HepG2 (cell line): ENCODE data around the gene SLC44A4. TPM values are rescaled to one million over a fixed set of nuclear protein-coding genes. Genes with fewer than 3 reads are reported as not detected.

Experiments used
- ATAC-seq: fragments of 200-7000 bp; cut with Tn5 transposase; 3 replicates; pipeline ENCODE4 v1.9.1; 2020; ENCODE audit warnings: mild to moderate bottlenecking, moderate library complexity
- BruUV-seq: library from RNA; stranded (reverse); fragments of 400-500 nt; replicated peaks from 2 replicates; lab custom pipeline; 2021; lab: Mats Ljungman, UMichigan
- CTCF ChIA-PET: fragments of 300-600 bp; formaldehyde crosslinking; extraction: SDS; loops from one replicate; lab custom pipeline; 2021; ENCODE audit warnings: low total read pairs, inconsistent platforms, low intra/inter-chr PET ratio; lab: Yijun Ruan, JAX
- POLR2A ChIA-PET: fragments of 350-600 bp; sonication (Branson Sonifier 250); formaldehyde crosslinking; loops from one replicate; lab custom pipeline; 2020; ENCODE audit warnings: antibody characterized with exemption, inconsistent platforms; lab: Yijun Ruan, JAX
- DNase-seq: peaks from one replicate; pipeline ENCODE4 v3.0.0-alpha.2; 2015; ENCODE audit warnings: low spot score
- FAIRE-seq: peaks from 3 replicates; lab custom pipeline; 2011; peaks lifted over from hg19 to GRCh38; lab: Jason Lieb, UNC
- H2AFZ ChIP-seq: one replicate; pipeline ENCODE4 v1.6.1; 2011; ENCODE audit warnings: low read length, inconsistent platforms
- H3K27ac ChIP-seq: fragments of 300-600 bp; 3 replicates; pipeline ENCODE4 v1.8.0; 2011; ENCODE audit warnings: mixed run types, mild to moderate bottlenecking, mixed read lengths, low read length, inconsistent platforms; ENCODE audit not compliant: insufficient read depth; ENCODE audit errors: extremely low read length
- H3K27me3 ChIP-seq, 2 experiments: fragments of 200-600 bp in 1 of 2; 2 replicates in 1 of 2; 3 replicates in 1 of 2; pipeline versions ENCODE4 v1.6.0 to v1.8.0; 2011; ENCODE audit warnings: low read length in 2 of 2, mild to moderate bottlenecking in 2 of 2, moderate library complexity in 2 of 2, inconsistent platforms in 1 of 2; ENCODE audit not compliant: insufficient read depth in 2 of 2, control insufficient read depth in 1 of 2
- H3K36me3 ChIP-seq, 2 experiments: fragments of 200-600 bp in 1 of 2; replicated peaks in 1 of 2; 2 replicates in 1 of 2; 3 replicates in 1 of 2; pipeline versions ENCODE4 v1.5.1 to v1.8.0; 2011; ENCODE audit warnings: low read length in 2 of 2, inconsistent platforms in 1 of 2; ENCODE audit not compliant: insufficient read depth in 2 of 2, control insufficient read depth in 1 of 2
- H3K4me1 ChIP-seq: 2 replicates; pipeline ENCODE4 v1.5.1; 2012; ENCODE audit warnings: low read length, inconsistent platforms; ENCODE audit not compliant: insufficient read depth
- H3K4me2 ChIP-seq: 2 replicates; pipeline ENCODE4 v1.6.0; 2011; ENCODE audit warnings: low read depth, low read length, inconsistent platforms
- H3K4me3 ChIP-seq, 3 experiments: fragments of 200-600 bp in 1 of 3; sonication (generic), shearing (Covaris generic) in 1 of 3; replicated peaks in 1 of 3; 2 replicates each; pipeline ENCODE4 v1.5.1; 2011 to 2016; ENCODE audit warnings: low read length in 3 of 3, inconsistent platforms in 2 of 3, low read depth in 2 of 3, mild to moderate bottlenecking in 2 of 3, control low read depth in 1 of 3, mixed read lengths in 1 of 3; ENCODE audit not compliant: insufficient read depth in 1 of 3
- H3K79me2 ChIP-seq: one replicate; pipeline ENCODE4 v1.6.1; 2011; ENCODE audit warnings: low read length, inconsistent platforms; ENCODE audit not compliant: insufficient read depth
- H3K9ac ChIP-seq: 2 replicates; pipeline ENCODE4 v1.6.0; 2011; ENCODE audit warnings: mild to moderate bottlenecking, low read depth, low read length, inconsistent platforms; ENCODE audit not compliant: insufficient read depth
- H3K9me3 ChIP-seq: 2 replicates; pipeline ENCODE4 v1.5.1; 2012; ENCODE audit warnings: mild to moderate bottlenecking, low read length
- H4K20me1 ChIP-seq: 2 replicates; pipeline ENCODE4 v1.6.0; 2011; ENCODE audit warnings: inconsistent platforms, mild to moderate bottlenecking, low read length, moderate library complexity; ENCODE audit not compliant: insufficient read depth
- BHLHE40 ChIP-seq: IDR thresholded peaks from 2 replicates; pipeline ENCODE4 v1.6.1; 2011; ENCODE audit warnings: low read length, improper control_type of control experiment
- CAMTA2 ChIP-seq: sonication (generic); formaldehyde crosslinking; IDR thresholded peaks from 2 replicates; pipeline ENCODE4 v1.4.0; 2020; ENCODE audit warnings: mild to moderate bottlenecking, missing genetic modification reagents, borderline replicate concordance
- EED ChIP-seq: sonication (generic); formaldehyde crosslinking; IDR thresholded peaks from 2 replicates; pipeline ENCODE4 v1.5.0; 2020; ENCODE audit warnings: mild to moderate bottlenecking, missing genetic modification reagents
- FOSL2 ChIP-seq: sonication (generic); formaldehyde crosslinking; IDR thresholded peaks from 2 replicates; pipeline ENCODE4 v1.4.0; 2020; ENCODE audit warnings: missing genetic modification reagents
- GABPB1 ChIP-seq: IDR thresholded peaks from 2 replicates; pipeline ENCODE4 v1.6.1; 2016; ENCODE audit warnings: mild to moderate bottlenecking, missing genetic modification reagents, moderate library complexity, missing compliant biosample characterization
- KLF16 ChIP-seq, 2 experiments: sonication (generic) in 1 of 2; formaldehyde crosslinking in 1 of 2; IDR thresholded peaks; 2 replicates each; pipeline versions ENCODE4 v1.6.1 to v1.8.0; 2016 to 2023; ENCODE audit warnings: missing genetic modification reagents in 2 of 2, missing compliant biosample characterization in 1 of 2
- SALL1 ChIP-seq: sonication (generic); formaldehyde crosslinking; IDR thresholded peaks from 2 replicates; pipeline ENCODE4 v1.8.0; 2022; ENCODE audit warnings: mild to moderate bottlenecking, missing genetic modification reagents
- TBX2 ChIP-seq: sonication (generic); formaldehyde crosslinking; IDR thresholded peaks from 2 replicates; pipeline ENCODE4 v1.5.0; 2020; ENCODE audit warnings: missing genetic modification reagents, mild to moderate bottlenecking, borderline replicate concordance
- TSC22D2 ChIP-seq: sonication (generic); formaldehyde crosslinking; IDR thresholded peaks from 2 replicates; pipeline ENCODE4 v1.5.1; 2020; ENCODE audit warnings: missing genetic modification reagents, mild to moderate bottlenecking, borderline replicate concordance
- ZNF343 ChIP-seq: sonication (generic); formaldehyde crosslinking; IDR thresholded peaks from 2 replicates; pipeline ENCODE4 v1.4.0; 2020; ENCODE audit warnings: mild to moderate bottlenecking, missing genetic modification reagents
- ZNF552 ChIP-seq: sonication (generic); formaldehyde crosslinking; IDR thresholded peaks from 2 replicates; pipeline ENCODE4 v1.9.0; 2022; ENCODE audit warnings: missing genetic modification reagents, mild to moderate bottlenecking, borderline replicate concordance
- ZNF569 ChIP-seq: sonication (generic); formaldehyde crosslinking; IDR thresholded peaks from 2 replicates; pipeline ENCODE4 v1.5.0; 2020; ENCODE audit warnings: mild to moderate bottlenecking, missing genetic modification reagents, moderate library complexity, borderline replicate concordance
- ZNF775 ChIP-seq: sonication (generic); formaldehyde crosslinking; IDR thresholded peaks from 2 replicates; pipeline ENCODE4 v1.4.0; 2020; ENCODE audit warnings: missing genetic modification reagents, mild to moderate bottlenecking, moderate library complexity, borderline replicate concordance
- ZNF850 ChIP-seq: sonication (generic); formaldehyde crosslinking; conservative IDR thresholded peaks from 2 replicates; pipeline ENCODE4 v1.9.0; 2021; ENCODE audit warnings: mild to moderate bottlenecking, missing genetic modification reagents
- ZSCAN12 ChIP-seq: sonication (generic); formaldehyde crosslinking; IDR thresholded peaks from 2 replicates; pipeline ENCODE4 v1.9.0; 2021; ENCODE audit warnings: mild to moderate bottlenecking, missing genetic modification reagents
- ZSCAN31 ChIP-seq: sonication (generic); formaldehyde crosslinking; IDR thresholded peaks from 2 replicates; pipeline ENCODE4 v1.5.0; 2020; ENCODE audit warnings: low read depth, mild to moderate bottlenecking, missing genetic modification reagents
- WGBS: methylation state at CpG from one replicate; pipeline ENCODE4 v1.1.6; 2017; ENCODE audit warnings: low lambda C conversion rate; 5-methylcytosine and 5-hydroxymethylcytosine counted together
- in situ Hi-C: cut with HindIII; loops from 2 replicates; pipeline ENCODE4 v1.10.0; 2017; ENCODE audit warnings: low pct_unique_long_range_greater_than_20kb; ENCODE audit not compliant: extremely low pct_ligation_motif_present
- intact Hi-C: fragments of 100-400 bp; cut with micrococcal nuclease; formaldehyde crosslinking; loops from one replicate; pipeline ENCODE4 v1.10.0; 2022; ENCODE audit not compliant: unreplicated experiment
- polyA plus RNA-seq, 8 experiments: library from polyadenylated mRNA; depleted of rRNA in 3 of 8; stranded (reverse) in 7 of 8; unstranded in 1 of 8; fragments of >200 nt; fragmentation: Illumina TruSeq in 4 of 8; extraction: Trizol in 4 of 8; gene quantifications; 2 replicates each; pipeline versions ENCODE4 v1.2.1 to v1.2.3, GENCODE V29; 2011 to 2016; ENCODE audit warnings: low read depth in 4 of 8, missing spikeins in 1 of 8, mixed read lengths in 1 of 8; ENCODE audit not compliant: insufficient read depth in 1 of 8
- total RNA-seq, 5 experiments: library from RNA; depleted of rRNA; stranded (reverse); fragments of >200 nt; fragmentation: Illumina TruSeq; extraction: Trizol; gene quantifications; 2 replicates each; pipeline ENCODE4 v1.2.3, GENCODE V29; 2016; ENCODE audit warnings: low read depth in 1 of 5
- TF ChIP-seq, protein P1 (sequence below): sonication (generic); formaldehyde crosslinking; IDR thresholded peaks from 2 replicates; pipeline ENCODE4 v1.5.1; 2020; ENCODE audit warnings: missing genetic modification reagents, mild to moderate bottlenecking, borderline replicate concordance
- TF ChIP-seq, protein P2 (sequence below): IDR thresholded peaks from 2 replicates; pipeline ENCODE4 v1.6.1; 2016; ENCODE audit warnings: missing genetic modification reagents, missing compliant biosample characterization
- TF ChIP-seq, protein P3 (sequence below): sonication (generic); formaldehyde crosslinking; IDR thresholded peaks from 2 replicates; pipeline ENCODE4 v1.4.0; 2020; ENCODE audit warnings: missing genetic modification reagents

Gene SLC44A4
- total and polyA plus RNA-seq, 2 of the 13 experiments (the other 11 are each of a cell fraction or from before 2014, with no cell fraction given): 3.5 to 5.9 TPM

DNA sequence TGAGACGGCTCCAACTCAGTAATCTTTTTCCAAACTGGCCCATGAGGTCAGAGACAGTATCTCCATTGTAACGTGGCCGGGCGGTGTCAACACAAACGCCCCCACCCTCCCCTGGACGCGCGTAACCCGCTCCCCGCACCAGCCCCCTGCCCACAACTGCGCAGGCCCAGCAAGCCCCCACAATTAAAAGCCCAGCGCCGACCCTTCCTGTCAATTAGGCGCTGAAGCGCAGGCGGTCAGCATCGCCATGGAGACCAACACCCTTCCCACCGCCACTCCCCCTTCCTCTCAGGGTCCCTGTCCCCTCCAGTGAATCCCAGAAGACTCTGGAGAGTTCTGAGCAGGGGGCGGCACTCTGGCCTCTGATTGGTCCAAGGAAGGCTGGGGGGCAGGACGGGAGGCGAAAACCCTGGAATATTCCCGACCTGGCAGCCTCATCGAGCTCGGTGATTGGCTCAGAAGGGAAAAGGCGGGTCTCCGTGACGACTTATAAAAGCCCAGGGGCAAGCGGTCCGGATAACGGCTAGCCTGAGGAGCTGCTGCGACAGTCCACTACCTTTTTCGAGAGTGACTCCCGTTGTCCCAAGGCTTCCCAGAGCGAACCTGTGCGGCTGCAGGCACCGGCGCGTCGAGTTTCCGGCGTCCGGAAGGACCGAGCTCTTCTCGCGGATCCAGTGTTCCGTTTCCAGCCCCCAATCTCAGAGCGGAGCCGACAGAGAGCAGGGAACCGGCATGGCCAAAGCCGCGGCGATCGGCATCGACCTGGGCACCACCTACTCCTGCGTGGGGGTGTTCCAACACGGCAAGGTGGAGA is 63.6 kb downstream of the SLC44A4 start, which contains the start of the genes HSPA1A and HSPA1L:
HSPA1A (plus strand) TSS at position 519 of the 814 bp plus-strand sequence; CDS start at position 733, 214 bp downstream.
HSPA1L (minus strand) TSS at position 259 of the 814 bp plus-strand sequence. CDS start 3,311 bp downstream, outside the sequence.
- H3K27ac ChIP-seq: peak within 1 kb of the TSS; percentile 95
- DNase-seq: peak; percentile 95
- H3K4me3 ChIP-seq: peak within 1 kb of the TSS; percentile 54 to 71 (median 55)
- BruUV-seq: no TSS peak
- POLR2A ChIA-PET: interaction anchor here (0.8 to 3.6 kb wide), 33 partner anchors 9 to 274 kb away, joined by 3 to 102 read pairs (median 6); partner anchors contain the start of genes ABHD16A, APOM, BAG6 and C2
- in situ Hi-C loops (no loop called here), intact Hi-C loops (loop anchor here (2.0 kb wide), 1 partner anchor 20 kb away; the partner anchor contains the start of gene VARS1)
- peak; percentile 77 for FAIRE-seq
- CTCF ChIA-PET: no interaction called here
- H3K79me2 ChIP-seq: peaks cover 19% of the 10 kb centered on the region
- WGBS: 39% methylated on average over 39 of the region's 56 CpGs
- peak within 1 kb of the TSS; percentile 87 for H3K4me2 ChIP-seq
- no peaks in the 10 kb centered on the region for H3K9me3 ChIP-seq
- no peaks in the 10 kb centered on the region for H4K20me1 ChIP-seq
- no peaks in the 10 kb centered on the region for H3K27me3 ChIP-seq
- H3K9ac ChIP-seq: peak within 1 kb of the TSS; percentile 78
- no peaks in the 10 kb centered on the region for H3K36me3 ChIP-seq
- peak; percentile 64 for ATAC-seq
- no peak within 1 kb of the TSS for H2AFZ ChIP-seq
- peaks cover 35% of the 10 kb centered on the region for H3K4me1 ChIP-seq
- no peak for TF ChIP-seq ZNF850
- TF ChIP-seq, protein P1, sequence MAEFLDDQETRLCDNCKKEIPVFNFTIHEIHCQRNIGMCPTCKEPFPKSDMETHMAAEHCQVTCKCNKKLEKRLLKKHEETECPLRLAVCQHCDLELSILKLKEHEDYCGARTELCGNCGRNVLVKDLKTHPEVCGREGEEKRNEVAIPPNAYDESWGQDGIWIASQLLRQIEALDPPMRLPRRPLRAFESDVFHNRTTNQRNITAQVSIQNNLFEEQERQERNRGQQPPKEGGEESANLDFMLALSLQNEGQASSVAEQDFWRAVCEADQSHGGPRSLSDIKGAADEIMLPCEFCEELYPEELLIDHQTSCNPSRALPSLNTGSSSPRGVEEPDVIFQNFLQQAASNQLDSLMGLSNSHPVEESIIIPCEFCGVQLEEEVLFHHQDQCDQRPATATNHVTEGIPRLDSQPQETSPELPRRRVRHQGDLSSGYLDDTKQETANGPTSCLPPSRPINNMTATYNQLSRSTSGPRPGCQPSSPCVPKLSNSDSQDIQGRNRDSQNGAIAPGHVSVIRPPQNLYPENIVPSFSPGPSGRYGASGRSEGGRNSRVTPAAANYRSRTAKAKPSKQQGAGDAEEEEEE (CRISPR knock-in tag): 0 out of 2 replicates have a peak, but pooled peaks have one; percentile 39
- 0 out of 2 replicates have a peak, but pooled peaks have one; percentile 44 for TF ChIP-seq CAMTA2 (CRISPR knock-in tag)
- TF ChIP-seq, protein P2, sequence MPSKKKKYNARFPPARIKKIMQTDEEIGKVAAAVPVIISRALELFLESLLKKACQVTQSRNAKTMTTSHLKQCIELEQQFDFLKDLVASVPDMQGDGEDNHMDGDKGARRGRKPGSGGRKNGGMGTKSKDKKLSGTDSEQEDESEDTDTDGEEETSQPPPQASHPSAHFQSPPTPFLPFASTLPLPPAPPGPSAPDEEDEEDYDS (CRISPR knock-in tag): peak; percentile 98
- TF ChIP-seq FOSL2 (CRISPR knock-in tag): 0 out of 2 replicates have a peak, but pooled peaks have one; percentile 19
- TF ChIP-seq EED: 0 out of 2 replicates have a peak, but pooled peaks have one; percentile 39
- peak; percentile 79 for TF ChIP-seq GABPB1 (CRISPR knock-in tag)
- TF ChIP-seq, protein P3, sequence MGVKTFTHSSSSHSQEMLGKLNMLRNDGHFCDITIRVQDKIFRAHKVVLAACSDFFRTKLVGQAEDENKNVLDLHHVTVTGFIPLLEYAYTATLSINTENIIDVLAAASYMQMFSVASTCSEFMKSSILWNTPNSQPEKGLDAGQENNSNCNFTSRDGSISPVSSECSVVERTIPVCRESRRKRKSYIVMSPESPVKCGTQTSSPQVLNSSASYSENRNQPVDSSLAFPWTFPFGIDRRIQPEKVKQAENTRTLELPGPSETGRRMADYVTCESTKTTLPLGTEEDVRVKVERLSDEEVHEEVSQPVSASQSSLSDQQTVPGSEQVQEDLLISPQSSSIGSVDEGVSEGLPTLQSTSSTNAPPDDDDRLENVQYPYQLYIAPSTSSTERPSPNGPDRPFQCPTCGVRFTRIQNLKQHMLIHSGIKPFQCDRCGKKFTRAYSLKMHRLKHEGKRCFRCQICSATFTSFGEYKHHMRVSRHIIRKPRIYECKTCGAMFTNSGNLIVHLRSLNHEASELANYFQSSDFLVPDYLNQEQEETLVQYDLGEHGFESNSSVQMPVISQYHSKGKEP: 0 out of 2 replicates have a peak, but pooled peaks have one; percentile 40
- TF ChIP-seq ZNF552 (CRISPR knock-in tag): 0 out of 2 replicates have a peak, but pooled peaks have one; percentile 28
- no peak for TF ChIP-seq ZNF569
- TF ChIP-seq BHLHE40: no peak
- no peak for TF ChIP-seq ZNF343 (CRISPR knock-in tag)
- peak; percentile 66 for TF ChIP-seq SALL1 (CRISPR knock-in tag)
- TF ChIP-seq TSC22D2 (CRISPR knock-in tag): peak; percentile 40; the same call in 1 of the 2 replicates
- no peak; the same call in 1 of the 2 replicates for TF ChIP-seq ZSCAN12 (CRISPR knock-in tag)
- no peak; the same call in 1 of the 2 replicates for TF ChIP-seq TBX2 (CRISPR knock-in tag)
- peak; percentile 57; the same call in 1 of the 2 replicates for TF ChIP-seq ZSCAN31 (CRISPR knock-in tag)
- no peak for TF ChIP-seq ZNF775
- peak in 1 of 2 experiments; percentile 64; a peak in 1 of 4 replicates for TF ChIP-seq KLF16 (CRISPR knock-in tag; IDR thresholded peaks at IDR 0.05)
